Choroid plexus epithelial cell (primary cell): ENCODE results near the gene NPC1L1.

Experiments
- DNase-seq: peaks from one replicate; pipeline ENCODE4 v3.0.0-alpha.2; 2010; ENCODE audit warnings: low read depth
- H3K4me3 ChIP-seq: 2 replicates; pipeline ENCODE4 v1.5.1; 2011; ENCODE audit warnings: low read depth, mild to moderate bottlenecking, control low read depth, low read length, moderate library complexity
- TF ChIP-seq, protein P1 (sequence below): conservative IDR thresholded peaks from 2 replicates; pipeline ENCODE4 v1.5.1; 2011; ENCODE audit warnings: low read depth, mild to moderate bottlenecking, control low read depth, inconsistent platforms, low read length, moderate library complexity

NPC1L1 gene

DNA sequence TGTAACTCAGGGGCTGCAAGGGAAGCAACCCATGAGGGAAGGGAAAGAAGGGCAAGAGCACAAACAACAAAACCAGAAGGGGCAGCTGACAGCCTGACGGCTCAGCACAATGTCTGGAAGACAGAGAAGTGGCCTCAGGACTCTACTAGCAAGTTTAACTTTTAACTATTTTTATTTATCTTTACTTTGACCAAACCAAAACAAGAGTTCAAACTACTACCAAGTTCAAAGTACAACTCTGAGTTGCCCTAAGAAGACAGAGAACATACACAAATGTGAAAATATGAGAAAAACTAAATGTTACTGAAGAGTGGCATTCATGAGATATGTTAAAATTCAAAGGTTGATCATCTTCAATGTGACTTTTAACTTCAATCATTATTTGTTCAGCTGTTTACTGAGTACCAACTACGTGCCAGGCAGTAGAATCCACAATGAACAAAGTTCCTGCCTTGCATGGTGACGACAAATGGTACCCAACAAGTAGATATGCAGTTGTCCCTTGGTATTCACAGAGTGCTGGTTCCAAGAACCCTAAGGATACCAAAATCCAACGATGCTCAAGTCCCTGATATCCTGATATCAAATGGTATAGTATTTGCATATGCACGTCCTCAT is 70.4 kb downstream of the NPC1L1 start:
- no peak for DNase-seq
- TF ChIP-seq, protein P1, sequence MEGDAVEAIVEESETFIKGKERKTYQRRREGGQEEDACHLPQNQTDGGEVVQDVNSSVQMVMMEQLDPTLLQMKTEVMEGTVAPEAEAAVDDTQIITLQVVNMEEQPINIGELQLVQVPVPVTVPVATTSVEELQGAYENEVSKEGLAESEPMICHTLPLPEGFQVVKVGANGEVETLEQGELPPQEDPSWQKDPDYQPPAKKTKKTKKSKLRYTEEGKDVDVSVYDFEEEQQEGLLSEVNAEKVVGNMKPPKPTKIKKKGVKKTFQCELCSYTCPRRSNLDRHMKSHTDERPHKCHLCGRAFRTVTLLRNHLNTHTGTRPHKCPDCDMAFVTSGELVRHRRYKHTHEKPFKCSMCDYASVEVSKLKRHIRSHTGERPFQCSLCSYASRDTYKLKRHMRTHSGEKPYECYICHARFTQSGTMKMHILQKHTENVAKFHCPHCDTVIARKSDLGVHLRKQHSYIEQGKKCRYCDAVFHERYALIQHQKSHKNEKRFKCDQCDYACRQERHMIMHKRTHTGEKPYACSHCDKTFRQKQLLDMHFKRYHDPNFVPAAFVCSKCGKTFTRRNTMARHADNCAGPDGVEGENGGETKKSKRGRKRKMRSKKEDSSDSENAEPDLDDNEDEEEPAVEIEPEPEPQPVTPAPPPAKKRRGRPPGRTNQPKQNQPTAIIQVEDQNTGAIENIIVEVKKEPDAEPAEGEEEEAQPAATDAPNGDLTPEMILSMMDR, result no peak
- H3K4me3 ChIP-seq, result no peak overlapping the region

DNA sequence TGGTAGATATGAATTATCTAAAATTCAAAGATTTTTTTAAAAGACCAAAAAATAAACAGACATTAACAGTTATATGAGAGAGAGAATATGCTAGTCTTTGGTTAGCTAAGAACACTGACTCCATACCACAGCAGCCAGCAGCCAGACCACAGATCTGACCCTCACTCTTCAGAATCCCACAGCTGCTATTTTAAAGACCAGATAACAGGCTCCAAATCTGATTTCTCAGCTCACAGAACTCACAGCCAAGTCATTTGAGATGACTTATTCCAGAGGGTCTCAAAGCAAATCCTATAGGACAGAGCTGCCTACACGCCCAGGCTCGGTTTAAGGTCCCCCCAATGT is 71.0 kb downstream of the NPC1L1 start:
- H3K4me3 ChIP-seq, result no peak overlapping the region
- TF ChIP-seq, protein P1, result no peak
- peak; percentile 83 for DNase-seq

- no peak overlapping the region for H3K4me3 ChIP-seq
- TF ChIP-seq, protein P1, result no peak
- DNase-seq, result no peak
Measured at GRCh38 chr7:44469461-44470134, 71.5 kb downstream of the NPC1L1 start.

- TF ChIP-seq, protein P1, result no peak
- DNase-seq, result no peak
- H3K4me3 ChIP-seq, result no peak overlapping the region
Measured at GRCh38 chr7:44467217-44467548, 73.9 kb downstream of the NPC1L1 start.

GRCh38 chr7:44466300-44467216 is 74.6 kb downstream of the NPC1L1 start:
- peak; percentile 79 for DNase-seq
- H3K4me3 ChIP-seq, result no peak overlapping the region
- TF ChIP-seq, protein P1, result no peak

DNA sequence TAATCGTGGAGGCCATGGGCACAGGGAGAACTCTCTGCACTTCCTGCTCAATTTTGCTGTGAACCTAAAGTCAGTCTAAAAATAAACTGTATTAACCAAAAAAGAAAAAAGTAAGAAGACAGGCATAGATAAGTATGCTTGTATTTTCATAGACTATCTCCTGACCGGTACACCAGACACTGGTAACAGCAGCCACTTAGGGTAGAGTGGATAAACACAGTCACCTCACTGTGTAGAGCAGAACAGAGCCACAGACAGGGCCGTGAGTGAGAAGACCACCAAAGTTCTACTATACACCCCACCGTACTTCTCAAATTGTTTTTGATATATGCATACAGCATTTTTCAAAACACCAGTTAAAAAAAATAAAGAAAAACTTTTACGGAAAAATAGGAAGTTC is 75.6 kb downstream of the NPC1L1 start:
- no peak overlapping the region for H3K4me3 ChIP-seq
- peak; percentile 14 for DNase-seq
- TF ChIP-seq, protein P1, result no peak
